ENCODE measurements around the gene TSPEAR.
A peak's percentile ranks its signal among the peaks of the same experiment; 100 is the strongest.

TSPEAR gene

DNA sequence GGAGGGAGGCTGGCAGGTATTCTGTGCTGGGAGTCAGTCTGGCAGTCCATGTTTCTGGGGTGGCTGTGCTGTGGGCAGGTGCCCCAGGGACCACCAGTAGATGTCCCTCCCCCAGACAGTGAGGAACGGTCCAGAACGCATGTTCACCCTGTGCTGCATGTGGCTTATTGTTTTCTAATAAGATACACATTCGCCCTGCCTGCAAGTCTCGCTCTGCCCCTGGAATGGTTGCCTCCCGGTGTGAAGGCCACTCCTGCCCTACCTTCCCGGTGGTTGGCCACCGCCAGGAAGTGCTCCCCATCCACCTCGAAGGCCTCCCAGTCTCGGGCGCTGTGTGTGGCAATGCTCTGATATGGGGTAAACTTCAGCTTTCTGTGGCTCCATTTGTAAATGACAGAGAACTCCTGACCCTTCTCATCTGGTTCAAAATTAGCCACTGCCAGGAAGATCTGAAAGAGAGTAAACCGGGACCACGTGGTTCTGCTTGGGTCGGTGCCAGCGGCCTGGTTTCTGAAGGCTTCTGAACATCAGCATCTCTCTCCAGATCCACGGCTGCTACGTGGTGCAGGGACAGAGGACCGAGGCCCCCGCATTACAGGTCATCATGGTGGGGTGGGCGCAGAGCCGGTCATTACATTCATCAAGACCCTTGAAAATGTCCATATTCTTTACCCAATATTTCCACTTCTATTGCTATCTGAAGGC, 185.8 kb downstream of the TSPEAR start:
- no peak for ATAC-seq

DNA sequence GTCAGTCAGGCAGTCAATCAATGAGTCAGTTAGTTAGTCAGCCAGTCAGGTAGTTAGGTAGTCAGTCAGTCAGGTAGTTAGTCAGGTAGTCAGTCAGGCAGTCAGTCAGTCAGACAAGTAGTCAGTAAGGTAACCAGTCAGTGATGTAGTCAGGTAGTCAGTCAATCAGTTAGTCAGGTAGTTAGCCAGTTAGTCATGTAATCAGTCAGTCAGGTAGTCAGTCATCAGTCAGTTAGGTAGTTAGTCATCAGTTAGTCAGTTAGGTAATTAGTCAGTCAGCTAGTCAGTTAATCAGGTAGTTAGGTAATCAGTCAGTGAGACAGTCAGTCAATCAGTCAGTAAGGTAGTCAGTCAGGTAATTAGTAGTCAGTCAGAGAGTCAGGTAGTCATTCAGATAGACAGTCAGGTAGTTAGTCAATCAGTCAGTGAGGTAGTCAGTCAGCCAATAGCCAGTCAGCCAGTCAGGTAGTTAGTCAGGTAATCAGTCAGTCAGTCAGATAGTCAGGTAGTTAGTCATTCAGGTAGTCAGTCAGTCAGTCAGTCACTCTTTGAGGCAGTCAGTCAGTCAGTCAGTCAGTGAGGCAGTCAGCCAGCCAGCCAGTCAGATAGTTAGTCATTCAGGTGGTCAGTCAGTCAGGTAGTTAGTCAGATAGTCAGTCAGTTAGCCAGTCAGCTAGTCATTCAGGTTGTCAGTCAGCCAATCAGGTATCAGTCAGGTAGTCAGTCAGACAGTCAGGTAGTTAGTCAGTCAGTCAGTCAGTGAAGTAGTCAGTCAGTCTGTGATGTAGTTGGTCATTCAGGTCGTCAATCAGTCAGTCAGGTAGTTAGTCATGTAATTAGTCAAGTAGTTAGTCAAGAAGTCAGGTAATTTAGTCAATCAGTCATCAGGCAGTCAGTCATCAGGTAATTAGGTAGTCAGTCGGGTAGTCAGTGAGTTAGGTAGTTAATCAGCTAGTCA, 186.7 kb downstream of the TSPEAR start:
- ATAC-seq, result peak; percentile 21 to 32

DNA sequence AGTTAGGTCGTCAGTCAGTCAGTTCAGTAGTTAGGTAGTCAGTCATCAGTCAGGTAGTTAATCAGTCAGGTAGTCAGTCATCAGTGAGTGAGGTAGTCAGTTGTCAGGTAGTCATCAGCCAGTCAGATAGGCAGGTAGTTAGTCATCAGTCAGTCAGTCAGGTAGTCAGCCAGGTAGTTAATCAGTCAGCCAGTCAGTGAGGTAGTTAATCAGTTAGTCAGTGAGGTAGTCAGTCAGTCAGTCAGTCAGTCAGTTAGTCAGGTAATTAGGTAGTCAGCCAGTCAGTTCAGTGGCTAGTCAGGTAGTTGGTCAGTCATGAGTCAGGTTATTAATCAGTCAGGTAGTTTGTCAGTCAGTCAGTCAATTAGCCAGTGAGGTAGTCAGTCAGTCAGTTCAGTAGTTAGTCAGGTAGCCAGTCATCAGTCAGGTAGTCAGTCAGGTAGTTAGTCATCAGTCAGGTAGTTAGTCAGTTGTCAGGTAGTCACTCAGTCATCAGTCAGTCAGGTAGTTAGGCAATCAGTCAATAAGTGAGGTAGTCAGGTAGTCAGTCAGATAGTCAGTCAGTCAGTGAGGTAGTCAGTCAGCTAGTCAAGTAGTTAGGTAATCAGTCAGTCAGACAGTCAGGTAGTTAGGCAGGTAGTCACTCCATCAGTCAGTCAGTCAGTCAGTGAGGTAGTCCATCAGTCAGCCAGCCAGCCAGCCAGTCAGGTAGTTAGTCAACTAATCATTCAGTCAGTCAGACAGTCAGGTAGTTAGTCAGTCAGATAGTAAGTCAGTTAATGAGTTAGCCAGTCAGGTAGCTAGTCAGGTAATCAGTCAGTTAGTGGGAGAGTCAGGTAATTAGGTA, 187.6 kb downstream of the TSPEAR start:
- ATAC-seq, result peak in 1 of 2 donors; percentile 28

DNA sequence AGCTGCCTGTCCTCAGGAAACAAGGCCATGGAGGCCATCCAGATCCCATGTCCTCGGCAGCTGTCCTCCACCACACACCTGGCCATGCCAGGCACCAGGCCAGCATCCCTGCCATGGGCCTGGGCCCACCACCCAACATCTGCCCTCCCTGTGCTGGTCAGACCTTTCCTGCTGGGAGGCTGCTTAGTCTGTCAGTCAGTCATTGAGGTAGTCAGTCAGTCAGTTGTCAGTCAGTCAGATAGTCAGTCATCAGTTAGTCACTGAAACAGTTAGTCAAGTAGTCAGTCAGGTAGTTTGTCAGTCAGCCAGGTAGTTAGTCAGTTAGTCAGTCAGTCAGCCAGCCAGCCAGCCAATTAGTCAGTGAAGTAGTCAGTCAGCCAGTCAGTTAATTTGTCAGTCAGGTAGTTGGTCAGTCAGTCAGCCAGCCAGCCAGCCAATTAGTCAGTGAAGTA, 188.6 kb downstream of the TSPEAR start:
- ATAC-seq, result no peak

DNA sequence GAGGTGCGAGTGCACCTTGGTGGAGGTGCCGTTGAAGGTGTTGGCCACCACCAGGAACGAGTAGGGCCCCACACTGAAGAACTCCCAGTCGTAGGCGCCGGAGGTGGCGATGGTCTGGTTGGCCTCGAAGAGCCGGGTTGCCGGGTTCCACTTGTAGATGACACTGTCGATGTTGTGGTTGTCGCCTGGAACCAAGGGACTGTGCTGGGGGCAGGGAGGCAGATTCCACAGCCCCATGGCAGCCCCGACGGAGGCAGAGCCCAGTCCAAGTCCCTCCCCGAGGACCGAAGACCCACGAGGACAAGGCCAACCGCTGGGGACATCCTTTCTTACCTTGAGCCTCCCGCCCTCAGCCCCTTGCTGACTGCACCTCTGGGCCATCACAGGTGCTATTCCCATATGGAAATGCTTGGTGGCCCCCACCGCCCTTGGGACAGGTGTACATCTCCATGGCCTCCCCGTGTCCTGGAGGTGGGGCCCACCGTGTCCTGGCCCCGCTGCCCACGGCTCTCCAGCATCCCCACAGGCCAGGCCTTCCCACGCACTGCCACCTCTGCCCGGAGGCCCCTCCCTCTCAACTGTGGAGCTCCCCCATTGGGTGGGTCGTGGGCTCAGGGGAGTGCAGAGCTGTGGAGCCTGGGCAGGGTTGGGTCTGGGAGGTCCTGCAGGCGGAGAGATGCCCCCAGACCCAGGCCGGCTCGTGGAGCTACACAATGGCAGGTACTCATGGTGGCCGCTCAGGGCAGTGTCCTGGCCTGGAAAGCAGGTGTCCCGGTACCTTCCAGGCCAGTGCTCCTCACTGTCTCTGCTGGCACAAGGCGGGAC, 189.2 kb downstream of the TSPEAR start:
- ATAC-seq, result no peak

DNA sequence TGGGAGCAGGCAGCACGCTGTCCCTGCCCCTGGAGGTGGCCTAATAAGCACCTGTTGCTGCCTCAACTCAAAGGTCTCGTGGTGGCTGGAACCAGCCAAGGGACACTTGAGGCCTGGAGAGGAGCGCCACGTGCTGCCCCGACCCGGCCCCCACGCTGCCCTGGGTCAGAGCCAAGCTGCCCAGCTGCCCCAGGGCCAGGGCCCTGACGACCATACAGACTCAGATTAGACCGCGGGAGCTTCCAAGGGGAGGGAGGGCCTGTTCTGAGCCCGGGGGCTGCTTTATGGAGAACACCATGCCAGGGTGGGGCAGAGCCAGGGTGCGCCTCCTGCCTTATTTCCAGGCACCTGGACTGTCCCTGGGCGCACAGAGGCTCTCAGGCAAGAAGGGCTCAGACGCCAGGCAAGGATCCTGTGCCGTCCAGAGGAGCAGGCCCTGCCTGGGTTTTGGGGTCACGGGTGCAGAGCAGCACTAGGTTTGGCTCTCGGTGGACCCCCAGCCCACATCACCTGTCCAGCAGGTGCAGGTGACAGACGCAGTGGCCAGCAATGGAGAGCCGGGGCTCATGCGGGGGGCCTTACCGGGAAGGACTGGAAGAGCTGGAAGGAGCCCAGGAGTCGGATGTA, 190.0 kb downstream of the TSPEAR start:
- no peak for ATAC-seq

DNA sequence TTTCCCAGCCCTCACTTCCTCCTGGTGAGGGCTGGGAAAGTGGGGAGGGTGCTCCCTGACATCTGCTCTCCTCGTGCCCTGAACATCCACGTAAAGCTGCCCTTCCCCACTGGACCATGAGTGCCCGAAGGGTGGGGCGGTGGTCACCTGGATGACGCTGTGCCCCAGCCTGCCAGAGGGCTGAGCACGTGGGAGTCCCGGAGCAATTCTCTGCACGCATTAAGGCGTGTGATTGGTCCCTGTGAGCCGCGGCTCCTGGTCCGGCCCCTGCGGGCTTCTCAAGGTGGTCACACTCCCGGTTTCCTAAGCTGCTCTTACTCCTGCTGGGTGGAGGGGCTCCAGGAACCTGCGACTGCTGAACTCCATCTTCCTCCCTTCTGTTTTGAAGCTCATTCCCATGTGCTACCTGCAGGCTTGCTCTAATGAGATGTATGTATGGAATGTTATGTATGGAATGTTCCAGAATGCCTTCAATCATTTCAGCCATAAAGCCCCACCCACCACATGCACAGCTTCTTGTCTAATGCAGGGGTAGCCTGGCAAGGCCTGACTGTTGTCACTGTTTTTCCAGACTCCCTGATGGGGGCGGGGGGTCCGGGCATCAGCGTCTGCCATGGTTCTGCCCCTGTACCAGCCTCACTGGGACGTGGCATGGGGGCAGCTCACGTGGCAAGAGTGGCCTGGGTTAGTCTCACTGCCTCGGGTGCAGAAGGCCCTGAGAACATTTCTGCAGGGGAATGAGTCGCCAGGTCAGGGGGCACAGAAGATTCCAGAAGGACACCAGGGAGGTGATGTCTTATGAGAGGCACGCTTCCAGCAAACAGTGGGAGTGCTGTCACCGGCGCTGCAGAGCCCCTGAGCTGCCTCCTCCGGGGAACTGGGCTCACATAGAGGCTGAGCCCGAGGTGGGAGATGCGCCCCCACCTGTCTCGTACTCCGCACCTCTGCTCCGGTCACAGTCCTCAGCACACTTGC, 190.8 kb downstream of the TSPEAR start:
- no peak for ATAC-seq

DNA sequence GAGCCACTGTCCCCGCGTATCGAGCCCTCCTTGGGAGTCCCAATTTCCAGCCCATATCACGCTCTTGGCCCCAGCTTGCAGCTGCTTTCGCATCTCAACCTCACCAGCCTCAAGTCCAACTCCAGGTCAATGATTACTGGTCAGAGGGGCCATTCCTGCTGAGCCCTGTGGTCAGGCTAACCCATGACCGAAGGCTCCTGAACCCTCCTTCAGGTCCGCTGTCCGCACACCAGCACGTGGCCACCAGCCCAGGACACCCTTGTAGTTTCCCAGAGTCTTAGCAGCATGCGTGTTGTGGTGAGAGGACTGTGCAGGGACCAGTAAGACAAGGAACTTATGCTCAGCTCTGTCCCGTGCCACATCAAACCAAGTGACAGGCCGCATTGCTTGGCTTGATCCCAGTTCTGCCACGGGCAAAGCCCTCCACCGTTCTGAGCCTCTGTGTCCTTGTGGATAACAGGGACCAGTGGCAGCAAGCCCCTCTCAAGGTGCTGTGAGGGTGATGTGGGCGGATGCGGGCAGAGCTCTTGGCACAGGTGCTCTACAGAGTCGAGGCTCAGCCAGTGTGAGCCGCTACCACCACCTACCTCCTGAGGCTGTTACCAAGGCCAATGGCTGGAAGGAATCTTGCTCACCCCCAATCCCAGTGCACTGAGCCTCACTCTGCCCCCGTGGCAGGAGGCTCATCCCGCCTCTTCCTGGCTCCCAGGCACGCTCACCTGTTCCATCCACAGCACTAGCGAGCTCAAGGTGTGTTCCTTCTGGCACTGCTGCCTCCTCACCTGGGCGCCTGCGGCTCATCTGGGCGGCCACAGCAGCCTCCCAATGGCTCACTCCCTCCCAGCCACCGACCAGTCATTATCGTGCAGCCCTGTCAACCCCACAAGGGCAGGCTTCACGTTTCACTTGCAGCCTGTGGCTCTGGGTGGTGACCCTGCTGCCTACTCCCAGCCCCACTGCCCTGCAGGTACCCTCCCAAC, 191.7 kb downstream of the TSPEAR start:
- ATAC-seq, result no peak

DNA sequence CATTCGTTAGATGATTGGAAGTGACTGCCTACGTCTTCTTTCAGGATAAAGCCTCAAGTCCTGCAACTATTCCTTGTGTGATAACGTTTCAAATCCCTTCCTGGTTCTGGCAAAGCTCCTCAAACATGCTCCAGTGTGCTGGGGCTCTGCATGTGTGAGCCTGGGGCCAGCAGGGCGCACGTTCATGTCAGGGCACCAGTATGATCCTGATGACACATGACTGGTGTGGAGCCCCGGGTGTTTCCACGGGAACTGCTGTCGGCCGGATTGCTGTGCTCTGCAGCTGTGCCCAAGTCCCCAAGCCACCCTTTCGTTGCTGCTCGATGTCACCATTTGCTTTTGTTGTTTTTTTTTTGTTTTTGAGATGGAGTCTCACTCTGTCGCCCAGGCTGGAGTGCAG, 192.7 kb downstream of the TSPEAR start:
- no peak for ATAC-seq

DNA sequence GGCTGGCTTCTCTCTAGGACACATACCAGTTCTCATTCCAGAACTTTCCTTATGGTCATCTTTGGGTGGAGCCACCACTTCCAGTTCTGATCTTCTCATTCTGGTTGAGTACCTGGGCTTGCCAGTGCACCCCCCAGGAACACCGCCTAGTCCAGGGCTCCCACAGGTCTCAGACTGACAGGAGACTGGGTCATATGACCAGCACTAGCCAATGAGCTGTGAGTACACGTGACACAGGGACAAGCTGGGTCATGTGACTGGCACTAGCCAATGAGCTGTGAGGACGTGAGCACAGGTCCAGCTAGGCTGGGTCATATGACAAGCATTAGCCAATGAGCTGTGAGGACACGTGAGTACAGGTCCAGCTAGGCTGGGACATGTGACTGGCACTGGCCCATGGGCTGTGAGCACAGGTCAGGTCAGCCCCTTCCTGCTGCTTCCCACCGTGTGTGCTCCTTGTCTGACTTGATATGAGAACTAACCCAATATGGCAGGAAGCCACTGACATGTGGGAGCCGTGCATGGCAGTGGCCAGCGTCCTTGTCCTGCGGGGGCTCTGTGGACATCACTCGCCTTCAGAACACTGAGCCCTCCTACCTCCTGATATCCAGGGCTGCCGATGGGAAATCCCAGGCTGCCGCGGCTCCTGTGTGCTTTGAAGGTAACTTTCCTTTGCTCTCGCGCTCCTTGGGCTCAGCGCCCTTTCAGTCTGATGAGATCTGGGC, 194.0 kb downstream of the TSPEAR start:
- peak in 1 of 2 donors; percentile 48 for ATAC-seq

DNA sequence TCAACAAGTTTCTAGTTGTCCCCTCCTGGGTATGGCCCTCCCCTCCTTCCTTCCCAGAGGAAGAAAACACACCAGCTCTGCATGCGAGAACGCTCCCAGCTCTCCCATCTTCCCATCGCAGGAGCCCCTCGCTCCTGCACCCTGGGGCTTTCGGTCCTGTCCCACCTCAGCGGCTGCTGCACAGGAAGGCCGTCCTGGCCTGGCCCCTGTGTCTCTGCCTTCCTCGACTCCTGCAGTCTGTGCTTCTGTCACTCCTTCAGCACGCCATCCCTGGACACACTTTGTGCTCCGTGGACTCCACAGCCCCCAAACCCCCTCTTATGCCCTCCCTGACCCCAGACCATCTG, 194.6 kb downstream of the TSPEAR start:
- no peak for ATAC-seq

DNA sequence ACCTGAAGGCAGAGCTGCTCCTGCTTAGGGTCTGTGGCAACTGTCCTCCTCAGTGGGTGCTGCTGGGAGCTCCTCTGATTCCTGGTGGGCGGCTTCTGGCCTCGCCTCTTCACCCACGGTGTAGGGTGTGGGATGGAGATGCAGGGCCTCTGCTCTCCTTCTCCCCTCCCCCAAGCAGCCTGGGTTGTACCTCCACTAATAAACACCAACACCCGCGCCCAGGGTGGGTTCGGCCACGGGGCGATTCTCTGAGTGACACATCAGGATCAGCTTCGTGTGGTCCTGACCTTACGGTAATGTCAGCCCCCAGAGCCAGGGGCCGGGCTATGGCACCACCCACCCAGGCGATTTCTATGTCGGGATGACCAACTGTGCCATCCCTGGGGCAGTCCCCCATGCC, 195.0 kb downstream of the TSPEAR start:
- no peak for ATAC-seq

DNA sequence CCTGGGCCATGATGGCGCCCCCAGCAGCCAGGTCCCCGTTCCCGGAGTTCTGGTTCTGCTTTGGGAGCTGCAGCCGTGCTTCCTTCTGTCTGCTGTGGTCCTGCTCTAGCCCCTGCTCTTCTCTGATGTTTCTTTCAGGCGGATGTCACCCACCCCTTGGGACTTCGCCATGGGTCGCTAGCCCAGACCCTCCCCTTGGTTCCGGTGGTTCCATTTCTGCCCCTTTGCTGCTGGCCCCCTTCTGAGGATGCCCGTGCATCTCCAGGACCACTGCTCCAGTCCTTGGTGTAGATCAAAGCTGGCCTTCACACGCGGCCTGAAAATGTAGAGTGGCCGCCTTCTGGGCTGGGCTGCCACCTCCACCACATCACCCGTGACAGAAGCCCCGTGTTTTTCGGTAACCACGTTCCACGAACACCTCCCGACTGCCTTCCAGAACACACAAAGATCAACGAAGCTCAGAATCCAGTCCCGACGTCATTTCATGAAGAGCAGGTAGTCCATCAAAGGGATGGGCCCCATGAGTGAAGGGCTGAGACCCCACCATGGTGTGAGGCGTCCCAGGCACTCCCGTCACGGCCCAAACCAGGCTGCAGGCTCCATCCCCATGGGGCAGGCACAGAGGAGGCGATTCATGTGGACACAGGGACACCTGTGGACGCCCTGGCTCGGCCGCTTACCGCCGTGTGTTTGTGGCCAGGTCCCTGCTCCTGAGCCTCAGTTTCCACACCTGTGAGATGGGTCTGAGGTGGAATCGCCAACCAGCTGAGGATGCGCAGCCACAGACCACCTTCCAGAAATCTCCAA, 195.8 kb downstream of the TSPEAR start:
- no peak for ATAC-seq

DNA sequence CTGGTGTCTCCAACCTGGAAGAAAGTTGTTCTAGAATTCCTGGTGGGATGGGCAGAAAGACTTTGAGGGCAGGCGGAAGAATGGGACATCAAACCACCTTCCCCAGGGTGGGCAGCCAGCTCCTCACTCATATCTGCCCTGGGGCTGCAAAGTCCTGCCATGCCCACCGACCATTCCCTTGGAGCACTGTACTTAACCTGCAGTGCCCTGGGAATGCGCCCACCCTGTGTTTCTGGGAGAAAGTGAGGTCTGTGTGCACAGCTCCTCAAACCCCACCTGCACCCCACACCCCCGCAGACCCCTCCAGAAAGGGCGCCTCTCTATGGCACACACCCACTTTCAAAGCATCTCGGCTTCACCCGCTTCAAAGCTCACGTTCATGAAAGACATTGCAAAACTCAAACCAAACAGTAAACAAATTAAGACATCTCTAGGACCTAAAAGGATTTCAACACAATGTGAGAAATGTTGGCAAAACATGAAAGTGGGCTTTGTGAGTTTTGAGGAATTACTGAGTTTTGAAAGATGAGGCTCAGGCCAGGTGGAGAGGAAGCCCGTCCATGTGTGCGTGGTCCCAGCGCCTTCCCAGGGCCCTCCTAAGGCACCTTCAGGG, 196.5 kb downstream of the TSPEAR start:
- no peak for ATAC-seq

DNA sequence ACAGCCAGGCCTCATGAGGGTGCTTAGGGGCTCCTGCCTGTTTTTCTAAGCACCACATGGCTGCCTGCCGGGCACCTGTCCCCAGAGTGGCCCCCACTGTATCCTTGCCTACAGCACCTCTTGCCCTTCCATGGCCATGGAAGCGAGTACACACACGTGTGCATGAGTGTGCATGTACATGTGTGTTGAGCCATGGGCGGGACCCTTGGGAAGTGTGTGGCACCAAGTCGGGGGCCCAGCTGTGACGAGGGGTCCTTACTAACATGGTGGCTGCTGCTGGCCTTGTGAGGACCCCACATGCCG, 197.2 kb downstream of the TSPEAR start:
- no peak for ATAC-seq

DNA sequence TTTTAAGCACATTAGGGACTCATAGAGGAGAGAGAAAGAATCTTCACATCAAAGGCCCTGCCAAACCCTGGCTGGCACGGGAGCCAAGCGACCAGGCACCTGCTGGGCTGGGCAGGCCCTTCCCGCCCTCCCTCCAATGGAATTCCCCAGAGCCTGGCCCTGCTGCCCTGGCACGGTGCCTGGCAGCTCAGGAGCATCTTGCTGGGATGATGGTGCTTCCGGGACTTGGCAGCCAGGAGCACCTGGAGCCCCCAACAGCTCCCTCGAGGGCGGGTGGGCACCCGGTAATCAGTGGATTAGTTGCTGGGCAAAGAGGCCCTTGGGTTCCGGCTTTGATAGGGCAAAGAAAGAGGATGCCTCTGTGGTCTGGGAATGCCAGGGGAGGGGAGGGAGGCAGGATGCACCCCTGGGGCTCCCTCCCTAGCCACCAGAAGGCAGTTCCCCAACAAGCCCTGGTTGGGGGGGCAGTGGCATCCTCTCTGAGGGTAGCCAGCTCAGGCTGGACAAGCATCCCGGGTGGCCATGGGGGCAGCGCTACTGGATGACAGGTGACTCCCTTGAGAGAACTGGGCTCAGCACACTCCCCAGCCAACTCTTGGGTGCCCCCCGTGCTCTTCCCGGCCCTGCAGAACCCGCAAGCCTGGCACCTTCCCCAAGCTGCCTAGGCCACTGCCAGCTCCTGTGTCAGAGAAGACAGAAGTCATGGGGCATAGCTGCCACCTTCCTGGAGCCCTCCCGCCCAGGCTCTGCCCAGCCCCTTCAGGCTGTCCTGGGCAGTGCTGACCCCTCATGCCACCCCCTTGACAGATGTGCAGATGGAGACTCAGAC, 197.8 kb downstream of the TSPEAR start:
- no peak for ATAC-seq

Data from activated CD4-positive, CD25-positive, alpha-beta regulatory T cell treated with anti-CD3 and anti-CD28 coated beads, Interleukin-2, amount 50 U/mL, for 24 hours (primary cell).